Inflammatory macrophage treated with lipopolysaccharide for 1 hour (primary cell): ENCODE data around the gene ACP7.
"Not testable (repeated sequence)": the region's sequence is repeated elsewhere in the genome, so short reads cannot be mapped to it uniquely, and the experiment has no call there.

Source experiments
- DNase-seq, 2 donors: peaks; one replicate each; pipeline ENCODE4 v3.0.0-alpha.2; 2020 to 2022

Gene ACP7, protein sequence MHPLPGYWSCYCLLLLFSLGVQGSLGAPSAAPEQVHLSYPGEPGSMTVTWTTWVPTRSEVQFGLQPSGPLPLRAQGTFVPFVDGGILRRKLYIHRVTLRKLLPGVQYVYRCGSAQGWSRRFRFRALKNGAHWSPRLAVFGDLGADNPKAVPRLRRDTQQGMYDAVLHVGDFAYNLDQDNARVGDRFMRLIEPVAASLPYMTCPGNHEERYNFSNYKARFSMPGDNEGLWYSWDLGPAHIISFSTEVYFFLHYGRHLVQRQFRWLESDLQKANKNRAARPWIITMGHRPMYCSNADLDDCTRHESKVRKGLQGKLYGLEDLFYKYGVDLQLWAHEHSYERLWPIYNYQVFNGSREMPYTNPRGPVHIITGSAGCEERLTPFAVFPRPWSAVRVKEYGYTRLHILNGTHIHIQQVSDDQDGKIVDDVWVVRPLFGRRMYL

GRCh38 chr19:39083983-39084731, at the start of gene ACP7:
Gene ACP7, plus strand, starts transcription at chr19:39084368. Its CDS starts 902 bp downstream, at chr19:39085270.
- no peak for DNase-seq

- no peak for DNase-seq
Observed at GRCh38 chr19:39036581-39036980, 47.6 kb upstream of the ACP7 start.

DNA sequence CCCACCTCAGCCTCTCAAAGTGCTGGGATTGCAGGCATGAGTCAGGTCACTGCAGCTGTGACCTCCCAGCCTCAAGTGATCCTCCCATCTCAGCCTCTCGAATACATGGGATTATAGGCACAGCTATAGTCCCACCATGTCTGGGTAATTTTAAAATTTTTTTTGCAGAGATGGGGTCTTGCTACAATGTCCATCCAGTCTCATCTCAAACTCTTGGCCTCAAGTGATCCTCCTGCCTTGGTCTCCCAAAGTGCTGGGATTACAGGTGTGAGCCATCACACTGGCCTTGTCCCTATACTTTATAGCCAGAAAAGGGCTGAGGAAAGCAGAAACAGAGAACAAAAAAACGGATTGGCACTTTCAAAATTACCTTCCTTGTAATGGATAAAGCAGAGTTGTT, 47.0 kb upstream of the ACP7 start:
- no peak for DNase-seq

- peak; percentile 64 to 90 for DNase-seq
Observed at GRCh38 chr19:39038098-39038497, 46.1 kb upstream of the ACP7 start.

- no peak for DNase-seq
Observed at GRCh38 chr19:39045506-39045905, 38.7 kb upstream of the ACP7 start.

GRCh38 chr19:39046037-39046821, 37.9 kb upstream of the ACP7 start:
- DNase-seq = no peak

GRCh38 chr19:39047073-39047472, 37.1 kb upstream of the ACP7 start:
- DNase-seq = no peak

- DNase-seq = peak; percentile 12 to 52
Observed at GRCh38 chr19:39052243-39052746, 31.9 kb upstream of the ACP7 start.

- no peak for DNase-seq
Observed at GRCh38 chr19:39052846-39053245, 31.3 kb upstream of the ACP7 start.

DNA sequence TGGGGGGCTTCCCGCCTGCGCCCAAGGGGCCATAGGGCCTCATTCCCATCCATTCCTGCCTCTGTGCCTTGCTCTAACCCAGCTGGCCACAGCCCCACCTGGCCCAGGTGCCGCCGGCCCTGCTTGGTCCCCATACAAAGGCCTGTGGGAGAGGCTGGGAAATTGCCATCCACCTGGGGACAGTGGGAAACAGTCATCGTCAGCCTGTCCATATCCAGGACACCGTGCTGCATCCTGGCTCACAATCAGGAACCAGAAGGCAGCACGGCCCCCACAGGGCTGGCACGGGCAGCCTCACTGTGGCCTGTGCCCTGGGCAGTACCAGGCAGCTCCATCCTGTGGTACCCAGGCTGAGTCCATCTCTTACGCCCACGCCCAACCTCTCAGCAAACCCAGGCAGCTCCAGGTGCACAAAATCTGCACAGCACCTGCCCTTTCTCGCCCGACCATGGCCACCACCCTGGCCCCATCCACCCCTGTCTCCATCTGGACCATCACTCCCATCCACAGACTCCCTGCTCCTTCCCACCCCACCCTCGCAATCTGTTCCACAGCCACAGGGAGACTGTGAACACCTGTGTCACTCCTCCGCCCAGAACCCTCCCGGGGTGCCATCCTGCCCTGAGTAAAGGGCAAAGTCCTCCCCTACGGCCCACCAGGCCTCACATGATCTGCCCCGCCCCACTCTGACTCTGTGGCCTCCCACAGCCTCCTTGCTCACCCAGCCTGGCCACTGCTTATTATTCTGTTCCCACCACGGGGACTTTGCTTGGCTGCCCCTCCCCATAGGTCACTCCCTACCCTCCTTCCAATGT, 30.7 kb upstream of the ACP7 start:
- no peak for DNase-seq

GRCh38 chr19:39054091-39054470, 30.1 kb upstream of the ACP7 start:
- DNase-seq = no peak

DNA sequence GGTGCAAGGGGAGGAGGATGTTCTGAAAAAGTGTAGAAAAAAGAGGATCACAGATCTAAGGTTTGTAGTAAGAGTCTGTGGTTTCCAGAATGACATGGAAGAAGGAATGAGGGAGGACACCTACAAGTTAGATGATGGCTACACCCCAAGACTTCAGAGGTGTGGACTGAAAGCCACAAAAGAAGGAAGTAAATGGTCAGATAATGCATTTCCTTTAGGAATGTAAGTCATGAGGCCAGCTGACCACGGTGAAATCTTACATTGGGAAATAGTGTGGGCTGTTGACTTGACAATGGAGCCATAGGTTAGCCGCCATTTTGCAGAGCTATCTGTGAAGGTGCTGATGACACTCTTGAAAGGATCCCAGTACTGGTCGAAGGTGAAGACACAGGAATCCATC, 26.6 kb upstream of the ACP7 start:
- peak in 1 of 2 donors; percentile 10 for DNase-seq

GRCh38 chr19:39059302-39059701, 24.9 kb upstream of the ACP7 start:
- DNase-seq = no peak

DNA sequence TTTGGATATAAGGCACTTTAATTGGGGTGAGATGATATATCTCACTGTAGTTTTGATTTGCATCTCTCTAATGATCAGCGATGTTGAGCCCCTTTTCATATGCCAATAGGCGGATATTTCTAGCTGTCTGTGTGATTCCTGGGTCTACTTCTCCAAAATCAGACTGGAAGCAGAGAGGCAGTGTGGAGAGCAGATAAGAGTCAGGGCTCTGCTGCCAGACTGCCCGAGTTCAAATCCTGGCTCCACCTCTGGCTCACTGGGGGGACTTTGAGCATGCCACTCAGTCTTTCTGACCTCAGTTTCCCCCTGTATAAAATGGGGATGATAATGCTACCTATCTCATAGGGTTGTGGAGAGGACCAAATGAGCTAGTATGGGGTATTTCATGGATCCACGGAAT, 24.0 kb upstream of the ACP7 start:
- no peak for DNase-seq

DNA sequence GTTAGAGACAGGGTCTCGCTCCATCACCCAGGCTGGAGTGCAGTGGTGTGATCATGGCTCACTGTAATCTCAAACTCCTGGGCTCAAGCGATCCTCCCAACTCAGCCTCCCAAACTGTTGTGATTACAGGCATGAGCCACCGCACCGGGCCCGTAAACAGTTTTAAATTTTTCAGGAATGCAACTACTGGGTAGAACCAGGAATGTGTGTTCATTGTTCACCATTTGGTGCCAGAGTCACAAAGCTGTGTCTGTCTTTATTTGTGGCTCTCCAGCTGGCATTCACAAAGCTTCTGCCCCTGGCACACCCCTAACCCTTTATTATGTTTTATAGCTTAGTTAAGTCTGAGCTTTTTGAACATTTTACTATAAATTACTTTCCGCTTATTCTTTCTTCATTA, 19.8 kb upstream of the ACP7 start:
- DNase-seq = no peak

DNA sequence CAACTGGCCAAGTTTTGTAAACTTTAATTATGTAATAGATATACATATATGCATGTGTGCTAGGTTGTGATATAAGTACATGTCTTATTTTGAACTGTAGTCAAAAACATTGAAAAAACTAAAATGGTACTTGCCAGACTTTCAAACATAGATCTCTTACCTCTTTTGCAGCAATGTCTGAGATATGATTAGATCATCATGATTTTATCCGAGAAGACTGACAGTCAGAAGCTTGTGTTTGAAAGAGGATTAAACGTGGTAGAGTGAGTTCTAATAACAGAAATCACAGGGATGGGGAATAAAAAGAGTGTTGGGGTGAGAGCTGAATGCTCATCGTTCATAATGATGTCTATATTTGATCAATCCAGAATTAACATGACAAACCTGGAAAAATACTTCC, 18.2 kb upstream of the ACP7 start:
- DNase-seq = no peak

GRCh38 chr19:39067104-39067503, 17.1 kb upstream of the ACP7 start:
- no peak for DNase-seq

GRCh38 chr19:39068259-39068658, 15.9 kb upstream of the ACP7 start:
- not testable (repeated sequence) for DNase-seq

- DNase-seq = no peak
Observed at GRCh38 chr19:39070888-39071287, 13.3 kb upstream of the ACP7 start.

DNA sequence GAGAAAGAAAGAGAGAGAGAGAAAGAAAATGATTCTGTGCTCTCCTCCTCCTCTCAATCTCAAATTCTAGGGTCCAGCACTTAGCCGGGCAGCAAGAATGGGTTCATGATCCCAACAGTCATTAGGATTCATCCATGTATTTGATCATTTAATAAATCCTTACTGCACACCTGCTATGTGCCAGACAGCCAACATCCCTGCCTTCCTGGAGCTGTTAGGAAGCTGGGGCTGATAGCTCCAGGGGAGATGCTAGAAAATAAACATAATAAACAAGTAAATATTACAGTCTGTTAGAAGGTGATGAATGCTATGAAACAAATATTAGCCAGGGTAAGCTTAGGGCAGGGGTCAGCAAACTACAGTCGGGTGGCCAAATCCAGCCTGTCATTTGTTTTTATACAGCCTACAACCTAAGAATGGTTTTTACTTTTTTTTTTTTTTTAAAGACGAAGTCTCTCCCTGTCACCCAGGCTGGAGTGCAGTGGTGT, 9.9 kb upstream of the ACP7 start:
- no peak for DNase-seq

DNA sequence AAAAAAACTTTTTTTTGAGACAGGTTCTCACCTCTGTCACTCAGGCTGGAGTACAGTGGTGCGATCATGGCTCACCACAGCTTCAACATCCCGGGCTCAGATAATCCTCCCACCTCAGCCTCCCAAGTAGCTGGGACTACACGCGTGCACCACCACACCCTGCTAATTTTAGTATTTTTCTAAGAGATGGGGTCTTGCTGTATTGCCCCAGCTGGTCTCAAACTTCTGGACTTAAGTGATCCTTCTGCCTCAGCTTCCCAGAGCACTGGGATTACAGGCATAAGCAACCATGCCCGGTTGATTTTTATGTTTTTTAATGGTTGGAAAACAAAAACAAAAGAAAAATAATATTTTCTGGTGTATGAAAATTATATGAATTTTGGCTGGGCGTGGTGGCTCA, 9.2 kb upstream of the ACP7 start:
- no peak for DNase-seq

DNA sequence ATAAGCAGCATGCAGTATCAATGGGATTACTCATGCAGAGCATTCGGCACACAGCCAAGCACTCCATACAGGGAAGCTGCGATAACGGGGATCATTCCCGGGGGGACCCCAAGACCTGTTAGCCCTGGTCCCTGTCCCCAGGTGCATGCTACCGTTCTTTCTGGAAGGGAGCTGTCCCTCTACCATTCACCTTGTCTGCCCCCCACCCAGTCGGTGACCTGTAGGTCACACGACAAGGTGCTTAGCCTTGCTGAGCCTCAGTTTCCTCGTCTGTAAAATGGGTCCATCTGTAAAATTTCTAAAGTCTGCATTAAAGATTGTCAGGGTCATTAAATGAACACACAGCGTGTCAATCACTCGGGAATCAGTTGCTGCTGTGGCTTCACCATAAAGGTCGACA, 6.8 kb upstream of the ACP7 start:
- DNase-seq = no peak
